ENCODE measurements around the gene KMT2E.
A peak's percentile ranks its signal among the peaks of the same experiment; 100 is the strongest.

Gene KMT2E

GRCh38 chr7:105007298-105007697 lies 6.7 kb upstream of the KMT2E start:
- DNase-seq (ENCODE audit: low read depth), result no peak

GRCh38 chr7:105009667-105010503 lies 4.1 kb upstream of the KMT2E start:
- DNase-seq (ENCODE audit: low read depth), result no peak

DNA sequence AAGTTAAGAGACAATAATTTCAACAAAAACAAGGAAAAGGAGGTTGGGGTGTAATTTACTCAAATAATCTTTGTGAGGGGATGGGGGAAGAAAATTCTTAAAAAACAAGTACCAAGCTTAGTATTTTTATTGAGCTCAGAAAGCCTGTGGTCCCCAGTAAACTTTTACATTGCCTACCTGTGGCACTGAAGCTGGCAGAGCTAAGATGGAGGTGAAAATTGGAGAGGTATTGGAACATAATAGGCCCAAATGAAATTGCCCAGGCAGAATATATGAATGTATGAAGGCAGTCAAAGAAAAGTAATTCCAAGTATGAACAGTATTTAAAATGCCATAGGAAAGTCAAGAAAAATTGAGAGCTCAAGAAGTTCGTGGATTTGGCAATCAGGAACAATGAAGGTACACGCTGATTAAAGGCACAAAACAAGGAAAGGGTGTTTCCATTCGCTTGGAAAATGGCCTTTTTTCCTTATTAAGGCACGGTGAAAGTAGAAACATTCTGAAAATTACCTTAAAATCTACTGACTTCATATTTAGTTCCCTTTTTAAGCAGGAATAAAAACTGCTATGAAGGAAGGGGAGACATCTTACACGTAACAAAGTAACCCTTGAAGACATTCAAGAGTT lies 3.4 kb upstream of the KMT2E start:
- no peak for DNase-seq (ENCODE audit: low read depth)

DNA sequence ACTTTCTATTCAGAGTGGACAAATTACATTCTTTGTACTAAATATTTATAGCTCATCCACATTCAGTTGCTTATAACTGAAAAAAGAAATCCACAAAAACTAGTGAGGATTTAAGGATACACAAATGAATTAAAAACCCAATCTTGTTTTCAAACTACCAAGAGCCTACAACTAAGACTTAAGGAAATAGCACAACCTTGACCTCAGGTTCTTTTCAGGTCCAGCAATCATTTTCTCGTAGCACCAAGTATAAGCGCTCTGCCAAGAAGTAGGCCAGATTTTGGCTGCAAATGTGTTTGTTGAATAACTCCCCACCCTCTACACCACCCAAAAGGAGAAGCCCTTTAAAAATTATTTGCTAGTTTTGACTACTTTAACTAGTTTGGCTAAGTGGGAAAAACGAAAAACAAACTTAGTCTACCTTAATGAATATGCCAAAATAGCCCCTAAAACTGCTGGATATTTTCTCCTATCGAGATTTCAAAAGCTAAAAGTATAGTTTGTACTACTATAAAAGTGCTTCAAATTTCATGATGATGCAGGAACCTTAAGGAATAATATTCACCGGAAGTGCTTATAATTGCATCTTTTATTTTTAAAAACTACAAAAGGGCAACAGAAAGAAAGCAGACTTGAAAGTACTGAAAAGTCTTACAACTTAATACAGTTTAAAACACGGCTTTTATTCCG lies 2.7 kb upstream of the KMT2E start:
- no peak for DNase-seq (ENCODE audit: low read depth)

DNA sequence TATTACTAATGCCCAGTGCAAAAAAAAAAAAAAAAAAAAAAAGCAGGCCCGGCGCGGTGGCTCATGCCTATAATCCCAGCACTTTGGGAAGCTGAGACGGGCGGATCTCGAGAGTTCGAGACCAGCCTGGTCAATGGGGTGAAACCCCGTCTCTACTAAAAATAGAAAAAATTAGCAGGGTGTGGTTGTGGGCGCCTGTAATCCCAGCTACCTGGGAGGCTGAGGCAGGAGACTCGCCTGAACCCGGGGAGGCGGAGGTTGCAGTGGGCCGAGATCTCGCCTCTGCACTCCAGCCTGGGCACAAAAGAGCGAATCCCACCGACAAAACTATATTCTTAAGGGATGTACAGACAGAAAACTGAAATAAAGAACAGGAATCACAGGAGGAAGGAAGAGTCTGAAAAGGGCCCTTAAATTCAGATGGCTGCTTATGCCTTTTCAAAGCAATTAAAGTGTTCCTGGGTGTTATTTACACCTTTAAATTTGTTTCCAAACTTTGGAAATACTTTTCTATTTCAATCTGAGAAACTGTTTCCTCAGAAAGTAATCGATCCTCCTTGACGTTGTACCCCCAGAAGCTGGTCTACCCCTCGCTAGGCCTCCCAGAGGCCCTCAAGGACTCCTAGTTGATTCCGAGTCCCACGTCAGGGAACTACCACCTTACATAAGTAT lies 2.0 kb upstream of the KMT2E start:
- DNase-seq (ENCODE audit: low read depth), result no peak

- peak; percentile 87 for DNase-seq (ENCODE audit: low read depth)
Observed at GRCh38 chr7:105012503-105013220, 1.3 kb upstream of the KMT2E start.

GRCh38 chr7:105013221-105013815 lies 687 bp upstream of the KMT2E start:
- DNase-seq (ENCODE audit: low read depth), result peak; percentile 74

DNA sequence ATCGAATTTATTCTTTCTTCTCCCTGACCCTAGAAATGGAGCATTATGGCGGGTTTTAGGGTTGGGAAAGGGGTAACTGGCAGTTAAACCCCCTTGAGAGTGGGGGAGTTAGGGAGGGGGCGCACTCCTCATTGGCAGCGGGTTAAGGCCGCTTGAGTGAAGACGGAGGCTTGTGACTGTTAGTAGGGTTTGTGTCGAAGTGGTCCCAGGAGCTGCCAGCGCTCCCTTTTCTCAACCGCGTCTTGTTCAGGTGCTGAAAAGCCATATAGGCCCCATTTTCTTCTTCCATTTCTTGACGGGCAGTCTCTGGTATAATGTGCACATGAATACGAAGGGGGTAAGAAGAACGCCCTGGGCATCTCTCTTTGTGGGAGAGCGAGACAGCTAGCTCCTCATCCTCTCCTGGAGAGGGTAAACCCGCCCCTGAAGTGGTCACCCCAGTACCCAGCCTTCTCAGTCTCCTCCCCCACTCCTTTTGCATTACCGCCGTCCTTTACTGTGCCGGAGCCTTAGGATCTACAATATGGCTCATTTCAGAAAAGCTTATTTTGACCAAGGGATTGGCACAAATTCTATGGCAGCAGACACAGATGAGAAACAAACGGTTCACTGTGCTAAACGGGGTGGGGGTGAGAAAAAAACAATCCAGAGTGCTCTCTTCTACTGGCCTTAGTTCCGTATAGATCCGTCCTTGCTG lies 836 bp downstream of the KMT2E start:
- no peak for DNase-seq (ENCODE audit: low read depth)

DNA sequence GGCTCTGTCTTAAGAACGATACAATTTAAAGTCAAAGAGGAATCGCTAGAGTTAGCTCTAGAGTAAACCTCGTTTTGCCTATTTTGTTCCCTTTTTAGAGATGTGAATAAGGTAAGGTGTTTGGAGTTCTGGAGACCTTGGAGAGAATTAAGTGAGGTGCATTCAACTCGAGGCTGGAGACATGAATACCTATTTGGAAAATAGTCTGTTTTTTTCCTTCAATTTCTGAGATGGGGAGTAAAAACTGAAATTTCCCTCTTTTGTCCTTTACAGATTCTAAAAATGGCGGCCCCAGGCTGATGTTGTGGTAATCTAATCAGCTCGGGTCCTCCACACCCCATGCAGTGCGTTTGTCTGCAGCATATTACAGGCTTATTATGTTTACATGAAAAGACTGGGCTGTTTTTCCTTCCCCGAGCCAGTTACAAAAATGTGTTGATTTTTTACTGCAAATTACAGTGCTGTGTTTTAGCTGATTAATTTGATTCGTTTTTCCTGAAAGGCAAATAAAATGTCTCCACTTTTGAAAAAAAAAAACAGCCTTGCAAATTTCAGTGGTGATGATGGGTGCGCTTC lies 1.5 kb downstream of the KMT2E start:
- no peak for DNase-seq (ENCODE audit: low read depth)

DNA sequence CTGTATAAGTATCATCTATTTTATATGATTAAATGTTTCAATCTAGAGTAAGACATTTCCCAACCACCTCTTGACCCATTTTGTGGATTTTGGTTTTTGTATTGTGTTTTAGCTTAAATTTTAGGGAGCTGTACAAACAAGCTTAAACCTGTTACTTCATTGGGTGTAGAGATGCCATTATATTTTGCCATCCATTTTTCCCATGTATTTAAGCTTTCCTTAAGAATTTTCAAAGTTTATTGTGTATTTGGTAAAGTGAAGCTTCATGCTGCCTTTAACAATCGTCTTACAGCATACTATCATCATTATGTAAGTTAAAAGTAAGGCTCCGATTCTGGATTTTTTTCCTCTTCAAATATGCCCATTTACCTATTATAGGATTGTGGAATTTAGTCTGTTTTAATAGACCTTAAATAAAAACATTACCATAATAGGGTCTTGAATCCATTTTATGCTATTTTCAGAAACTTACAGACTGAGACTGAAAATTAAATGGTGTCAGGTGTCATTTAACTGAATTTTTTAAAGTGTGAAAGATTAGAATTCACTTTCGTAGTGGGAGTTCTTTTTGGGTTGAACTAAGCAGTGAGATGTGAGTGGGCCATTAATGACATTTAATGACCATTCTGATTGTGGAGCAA lies 2.2 kb downstream of the KMT2E start:
- DNase-seq (ENCODE audit: low read depth), result no peak

DNA sequence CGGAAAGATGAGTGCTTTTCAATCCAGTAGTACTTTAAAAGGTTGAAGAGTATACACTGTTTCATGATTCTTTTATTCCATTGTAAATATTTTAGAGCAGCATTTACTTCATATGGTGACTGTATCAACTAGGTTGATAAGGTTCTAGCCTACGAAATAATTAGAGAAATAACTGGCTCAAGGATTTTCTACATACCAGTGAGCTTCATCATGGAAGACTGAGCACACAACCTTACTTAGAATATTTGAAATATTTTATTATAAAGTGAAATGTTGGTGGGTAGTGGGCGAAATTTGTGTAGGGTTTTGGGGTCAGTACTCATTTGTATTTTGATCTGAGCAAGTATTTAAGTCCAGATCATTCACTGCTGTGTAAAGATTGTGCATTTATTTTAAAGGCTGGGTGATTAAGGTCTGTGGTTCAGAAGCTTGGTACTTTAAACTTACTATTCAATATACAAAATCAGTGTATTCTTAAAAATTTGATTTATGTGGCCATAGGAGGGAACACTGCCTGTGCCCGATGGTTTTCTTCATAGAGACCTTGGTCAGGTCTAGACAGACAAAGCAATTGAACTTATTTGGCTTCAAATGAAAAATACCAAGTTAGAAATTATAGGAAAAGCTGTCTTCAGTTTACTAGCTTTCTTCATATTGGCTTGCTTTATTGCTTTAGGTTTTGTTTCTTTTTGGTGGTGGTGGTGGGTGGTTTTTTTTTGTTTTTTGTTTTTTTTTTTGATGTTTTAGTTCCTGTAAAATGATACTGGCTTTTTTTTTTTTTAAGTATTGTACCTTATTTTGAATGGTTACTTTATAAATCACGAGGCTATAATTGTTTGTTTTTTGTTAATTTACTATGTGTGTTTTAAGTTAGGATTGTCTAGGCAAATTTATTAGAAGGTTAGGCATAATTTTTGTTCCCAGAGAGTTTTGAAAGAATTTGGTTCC lies 3.0 kb downstream of the KMT2E start:
- DNase-seq (ENCODE audit: low read depth), result no peak

DNA sequence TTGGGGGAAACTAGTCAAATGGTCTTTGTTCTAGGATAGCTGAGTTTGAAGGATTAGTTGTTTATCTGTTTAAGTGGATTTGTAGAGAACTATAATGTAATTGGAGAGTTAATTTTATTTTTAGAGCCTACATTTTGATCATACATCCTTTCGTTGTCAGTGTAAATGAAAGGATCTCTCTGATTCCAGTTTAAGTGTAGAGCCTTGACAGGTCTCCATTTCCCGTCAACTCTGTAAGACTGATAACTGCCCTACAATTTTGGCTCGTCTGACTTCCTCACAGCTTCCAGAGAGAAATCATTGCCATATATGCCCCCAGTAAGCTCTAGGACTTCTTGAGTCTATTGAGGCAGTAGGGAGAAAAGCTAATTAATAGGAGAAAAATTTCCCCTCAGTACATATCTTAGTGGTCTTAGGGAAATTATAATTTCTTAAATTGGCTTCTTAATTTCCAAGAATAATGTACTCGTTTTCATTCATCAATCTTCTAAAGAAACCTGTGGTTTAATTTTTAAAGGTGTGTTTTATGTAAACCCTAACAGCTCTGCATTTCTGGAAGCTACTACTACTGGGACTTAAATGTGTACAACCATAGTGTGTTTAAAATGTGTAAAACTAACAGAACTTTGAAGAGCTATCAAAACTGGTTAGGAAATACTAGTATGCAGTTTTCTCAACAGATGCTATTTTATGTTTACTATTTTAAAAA lies 3.8 kb downstream of the KMT2E start:
- no peak for DNase-seq (ENCODE audit: low read depth)

DNA sequence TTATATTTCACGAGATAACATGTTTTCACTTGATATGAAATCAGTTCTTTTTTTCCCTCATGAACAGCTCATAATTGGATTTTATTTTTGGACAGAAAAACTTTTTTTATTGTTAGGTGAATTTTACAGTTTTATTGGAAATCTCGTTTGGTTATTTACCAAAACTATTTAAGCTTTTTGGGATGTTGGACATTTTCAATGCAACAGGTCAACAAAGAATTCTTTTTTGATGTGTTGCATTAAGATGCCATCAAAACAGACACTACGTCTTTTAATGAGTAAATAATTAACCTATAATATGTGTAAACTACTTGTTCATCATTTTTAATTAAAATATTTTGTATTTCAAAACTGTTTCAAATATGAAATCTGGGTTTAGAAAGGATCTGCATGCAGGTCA lies 5.3 kb downstream of the KMT2E start:
- DNase-seq (ENCODE audit: low read depth), result no peak

DNA sequence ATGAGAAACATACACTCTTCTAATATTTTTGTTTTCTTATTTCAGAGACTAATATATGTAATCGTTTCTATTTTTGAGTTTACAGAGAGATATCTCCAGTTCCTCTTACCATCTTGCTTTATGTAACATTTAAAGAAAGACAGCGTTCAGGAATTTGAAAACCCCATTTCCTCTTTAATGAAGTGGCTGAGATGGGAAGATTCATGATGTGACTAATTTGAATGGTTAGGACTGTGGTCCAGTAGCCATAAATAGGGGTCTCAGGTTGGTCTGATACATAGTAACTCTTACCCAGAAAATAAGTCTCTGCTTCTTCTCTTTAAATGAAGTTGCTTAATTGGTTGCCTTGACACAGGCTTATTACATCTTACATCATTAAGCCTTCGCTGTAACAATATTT lies 6.9 kb downstream of the KMT2E start:
- no peak for DNase-seq (ENCODE audit: low read depth)

DNA sequence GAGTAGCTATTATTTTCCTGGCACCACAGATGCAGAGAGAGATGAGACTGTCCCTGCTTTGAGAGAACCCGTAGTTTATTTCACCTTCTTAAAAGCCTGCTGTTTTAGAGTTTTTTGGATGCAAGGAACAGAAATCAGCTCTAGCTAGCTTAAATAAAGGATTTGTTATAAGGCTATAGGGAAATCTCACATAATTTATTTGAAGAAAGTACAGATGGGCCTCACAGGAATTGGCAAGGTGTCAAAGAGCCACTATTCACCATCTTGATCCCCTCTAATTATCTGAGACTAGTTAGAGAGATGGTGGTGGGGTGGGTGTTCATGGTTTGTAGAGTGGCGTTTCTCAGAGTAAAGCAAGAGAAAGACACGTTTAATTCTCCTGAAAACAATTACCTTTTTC lies 7.3 kb downstream of the KMT2E start:
- no peak for DNase-seq (ENCODE audit: low read depth)

GRCh38 chr7:105021967-105022366 lies 8.0 kb downstream of the KMT2E start:
- no peak for DNase-seq (ENCODE audit: low read depth)

DNA sequence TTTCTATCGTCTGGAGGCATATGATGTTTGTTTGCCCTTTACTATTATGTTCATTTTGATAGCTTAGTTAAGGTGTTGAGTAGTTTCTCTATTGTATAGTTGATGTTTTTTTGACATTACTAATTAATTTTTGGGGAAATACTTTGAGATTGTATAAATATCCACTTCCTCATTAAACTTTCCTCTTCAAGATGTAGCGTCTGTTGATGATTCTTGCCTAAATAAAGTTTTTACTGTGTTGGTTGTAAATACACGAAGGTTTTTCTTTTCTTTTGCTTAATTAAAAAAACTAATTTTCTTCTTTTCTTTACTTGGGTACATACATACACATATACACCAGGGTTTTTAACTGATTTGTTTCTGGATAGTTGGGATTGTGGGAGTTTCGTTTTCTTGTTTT lies 8.5 kb downstream of the KMT2E start:
- DNase-seq (ENCODE audit: low read depth), result no peak

DNA sequence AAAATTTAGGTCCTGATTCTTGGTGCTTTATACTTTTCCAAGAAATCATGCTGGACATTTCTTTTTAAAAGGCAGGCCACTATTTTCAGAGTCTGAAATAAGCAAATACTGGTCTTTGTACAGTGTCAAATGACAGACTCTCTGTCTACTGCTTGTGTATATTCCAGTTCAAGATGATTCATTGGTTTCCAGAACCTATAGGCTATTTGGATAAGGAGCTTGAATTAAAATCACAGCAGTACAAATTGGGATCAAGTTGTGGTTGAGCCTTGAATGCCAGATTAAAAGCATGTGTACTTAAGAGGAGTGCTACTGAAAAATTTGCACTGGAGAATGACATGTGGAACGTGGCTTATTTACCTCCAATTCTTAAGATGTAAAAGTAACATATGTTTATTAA lies 10.7 kb downstream of the KMT2E start:
- DNase-seq (ENCODE audit: low read depth), result no peak
